ENCODE data around the gene CFAP299. TPM values are rescaled to one million over a fixed set of nuclear protein-coding genes. Genes with fewer than 3 reads are reported as not detected.

CFAP299 gene
- total and polyA plus RNA-seq, 2 donors (not counting 3 experiments of a cell fraction or from before 2014, with no cell fraction given): not detected

GRCh38 chr4:80678413-80678812 lies 342.9 kb downstream of the CFAP299 start:
- Histone ChIP-seq H3K27me3 (ENCODE audit: control insufficient read depth in 2 of 2, insufficient read depth in 2 of 2, low read length in 2 of 2) (no peaks in the 10 kb centered on the region), H3K9ac (replicated peaks; ENCODE audit: extremely low read depth, insufficient read depth, low read length) (no peak overlapping the region), H3K9me1 (replicated peaks; ENCODE audit: control insufficient read depth, extremely low read depth, insufficient read depth, low read length) (no peaks in the 10 kb centered on the region), H3K36me3 (ENCODE audit: control insufficient read depth in 2 of 2, extremely low read depth in 1 of 2, insufficient read depth in 2 of 2, low read length in 2 of 2) (no peaks in the 10 kb centered on the region), H3K4me2 (ENCODE audit: insufficient read depth, low read length) (no peak overlapping the region), H3K27ac (ENCODE audit: insufficient read depth, low read depth, low read length) (no peak overlapping the region), H2AFZ (ENCODE audit: low read depth, low read length) (no peak overlapping the region), H3K4me1 (ENCODE audit: control insufficient read depth, extremely low read depth, insufficient read depth, low read length) (no peaks in the 10 kb centered on the region), H3K9me3 (replicated peaks; ENCODE audit: control insufficient read depth, insufficient read depth, low read length) (no peaks in the 10 kb centered on the region), H3K79me2 (ENCODE audit: control insufficient read depth, insufficient read depth, low read length) (no peaks in the 10 kb centered on the region), H3K4me3 (replicated peaks in 1 of 3; ENCODE audit: insufficient read depth in 1 of 3, low read depth in 1 of 3, low read length in 3 of 3) (no peak overlapping the region), H4K20me1 (replicated peaks; ENCODE audit: control insufficient read depth, extremely low read depth, insufficient read depth, low read length) (no peaks in the 10 kb centered on the region)
- TF ChIP-seq MAX (IDR thresholded peaks at IDR 0.05; ENCODE audit: insufficient read depth, insufficient read length) (no peak), JUN (IDR thresholded peaks at IDR 0.05; ENCODE audit: borderline replicate concordance, insufficient read depth, insufficient read length, low read depth) (no peak), MYC (IDR thresholded peaks at IDR 0.05; ENCODE audit: low read depth, low read length) (no peak), POLR2A (IDR thresholded peaks at IDR 0.05; ENCODE audit: low read depth, low read length) (no peak), EZH2 (IDR thresholded peaks at IDR 0.05; ENCODE audit: borderline replicate concordance, low read depth, low read length, severe bottlenecking) (no peak), GATA2 (IDR thresholded peaks at IDR 0.05; ENCODE audit: insufficient read depth, insufficient read length, low read depth, low read length) (no peak), CTCF (IDR thresholded peaks at IDR 0.05; ENCODE audit: extremely low read depth in 1 of 2, insufficient read depth in 1 of 2, low read depth in 1 of 2, low read length in 2 of 2) (no peak), POLR2AphosphoS5 (IDR thresholded peaks at IDR 0.05; ENCODE audit: insufficient read depth, low read depth, low read length) (no peak), FOS (IDR thresholded peaks at IDR 0.05; ENCODE audit: borderline replicate concordance, insufficient read depth, low read length) (no peak)
- no TSS peak for BruUV-seq (replicated peaks)
- intact Hi-C loops (cut with micrococcal nuclease): no loop called here
- dilution Hi-C loops (cut with MboI; ENCODE audit: extremely low pct_ligation_motif_present, low sequenced_read_pairs): no loop called here
- ChIA-PET CTCF (no interaction called here), POLR2A (no interaction called here)
- FAIRE-seq: no peak
- DNase-seq (ENCODE audit: low read depth, low spot score): no peak

Data from endothelial cell of umbilical vein (primary cell).